HL-60 (cell line): ENCODE data around the gene ZNF275.

Source experiments
- DNase-seq, 2 experiments: peaks; one replicate each; pipeline ENCODE4 v3.0.0-alpha.2; 2010 to 2020; ENCODE audit warnings: low read depth in 1 of 2, low spot score in 1 of 2
- H3K27ac ChIP-seq: fragments of 250-450 bp; sonication (Bioruptor Pico); replicated peaks from 2 replicates; pipeline ENCODE4 v1.5.1; 2020; ENCODE audit warnings: mild to moderate bottlenecking, moderate library complexity
- H3K27me3 ChIP-seq: fragments of 250-450 bp; sonication (Bioruptor Pico); 2 replicates; pipeline ENCODE4 v1.5.1; 2021; ENCODE audit warnings: mild to moderate bottlenecking, moderate library complexity; ENCODE audit not compliant: insufficient read depth, poor library complexity, severe bottlenecking
- H3K4me3 ChIP-seq: replicated peaks from 2 replicates; pipeline ENCODE4 v1.5.1; 2011; ENCODE audit warnings: mild to moderate bottlenecking, control low read depth, low read length; ENCODE audit not compliant: insufficient read depth
- GABPA ChIP-seq: IDR thresholded peaks from 2 replicates; pipeline ENCODE4 v1.6.1; 2012; ENCODE audit warnings: low read depth
- POLR2AphosphoS5 ChIP-seq: IDR thresholded peaks from 2 replicates; pipeline ENCODE4 v1.6.1; 2012; ENCODE audit warnings: low read depth
- SPI1 ChIP-seq: IDR thresholded peaks from 2 replicates; pipeline ENCODE4 v1.6.1; 2012; ENCODE audit warnings: low read depth, mild to moderate bottlenecking, borderline replicate concordance
- TF ChIP-seq, protein P1 (sequence below): IDR thresholded peaks from 2 replicates; pipeline ENCODE4 v1.6.1; 2012; ENCODE audit warnings: low read depth; ENCODE audit not compliant: insufficient replicate concordance
- TF ChIP-seq, protein P2 (sequence below): IDR thresholded peaks from one replicate; pipeline ENCODE4 v1.5.1; 2011; ENCODE audit warnings: low read length, control low read depth, inconsistent platforms; ENCODE audit not compliant: insufficient read depth

ZNF275 gene

DNA sequence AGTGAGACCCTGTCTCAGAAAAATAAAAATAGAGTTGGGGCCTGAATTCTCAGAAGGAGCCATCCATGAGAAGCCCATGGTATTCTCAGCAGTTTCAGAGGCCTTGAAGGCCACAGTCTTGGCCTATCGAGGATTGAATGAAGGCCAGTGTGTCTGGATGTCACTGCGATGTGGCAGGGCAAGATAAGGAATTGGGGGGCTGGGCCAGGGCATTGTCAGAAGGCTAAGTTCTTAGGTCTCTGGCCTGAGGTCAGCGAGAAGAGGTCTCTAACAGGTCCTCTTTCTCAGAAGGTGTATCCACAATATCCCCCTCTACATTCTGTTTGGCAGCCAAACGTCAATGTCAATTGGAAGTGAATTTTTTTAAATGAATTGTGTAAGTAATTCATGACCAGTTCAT lies 5.7 kb downstream of the ZNF275 start:
- TF ChIP-seq, protein P1, sequence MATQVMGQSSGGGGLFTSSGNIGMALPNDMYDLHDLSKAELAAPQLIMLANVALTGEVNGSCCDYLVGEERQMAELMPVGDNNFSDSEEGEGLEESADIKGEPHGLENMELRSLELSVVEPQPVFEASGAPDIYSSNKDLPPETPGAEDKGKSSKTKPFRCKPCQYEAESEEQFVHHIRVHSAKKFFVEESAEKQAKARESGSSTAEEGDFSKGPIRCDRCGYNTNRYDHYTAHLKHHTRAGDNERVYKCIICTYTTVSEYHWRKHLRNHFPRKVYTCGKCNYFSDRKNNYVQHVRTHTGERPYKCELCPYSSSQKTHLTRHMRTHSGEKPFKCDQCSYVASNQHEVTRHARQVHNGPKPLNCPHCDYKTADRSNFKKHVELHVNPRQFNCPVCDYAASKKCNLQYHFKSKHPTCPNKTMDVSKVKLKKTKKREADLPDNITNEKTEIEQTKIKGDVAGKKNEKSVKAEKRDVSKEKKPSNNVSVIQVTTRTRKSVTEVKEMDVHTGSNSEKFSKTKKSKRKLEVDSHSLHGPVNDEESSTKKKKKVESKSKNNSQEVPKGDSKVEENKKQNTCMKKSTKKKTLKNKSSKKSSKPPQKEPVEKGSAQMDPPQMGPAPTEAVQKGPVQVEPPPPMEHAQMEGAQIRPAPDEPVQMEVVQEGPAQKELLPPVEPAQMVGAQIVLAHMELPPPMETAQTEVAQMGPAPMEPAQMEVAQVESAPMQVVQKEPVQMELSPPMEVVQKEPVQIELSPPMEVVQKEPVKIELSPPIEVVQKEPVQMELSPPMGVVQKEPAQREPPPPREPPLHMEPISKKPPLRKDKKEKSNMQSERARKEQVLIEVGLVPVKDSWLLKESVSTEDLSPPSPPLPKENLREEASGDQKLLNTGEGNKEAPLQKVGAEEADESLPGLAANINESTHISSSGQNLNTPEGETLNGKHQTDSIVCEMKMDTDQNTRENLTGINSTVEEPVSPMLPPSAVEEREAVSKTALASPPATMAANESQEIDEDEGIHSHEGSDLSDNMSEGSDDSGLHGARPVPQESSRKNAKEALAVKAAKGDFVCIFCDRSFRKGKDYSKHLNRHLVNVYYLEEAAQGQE, result no peak
- TF ChIP-seq POLR2AphosphoS5, result no peak
- no peak for TF ChIP-seq SPI1
- TF ChIP-seq GABPA, result no peak
- TF ChIP-seq, protein P2, sequence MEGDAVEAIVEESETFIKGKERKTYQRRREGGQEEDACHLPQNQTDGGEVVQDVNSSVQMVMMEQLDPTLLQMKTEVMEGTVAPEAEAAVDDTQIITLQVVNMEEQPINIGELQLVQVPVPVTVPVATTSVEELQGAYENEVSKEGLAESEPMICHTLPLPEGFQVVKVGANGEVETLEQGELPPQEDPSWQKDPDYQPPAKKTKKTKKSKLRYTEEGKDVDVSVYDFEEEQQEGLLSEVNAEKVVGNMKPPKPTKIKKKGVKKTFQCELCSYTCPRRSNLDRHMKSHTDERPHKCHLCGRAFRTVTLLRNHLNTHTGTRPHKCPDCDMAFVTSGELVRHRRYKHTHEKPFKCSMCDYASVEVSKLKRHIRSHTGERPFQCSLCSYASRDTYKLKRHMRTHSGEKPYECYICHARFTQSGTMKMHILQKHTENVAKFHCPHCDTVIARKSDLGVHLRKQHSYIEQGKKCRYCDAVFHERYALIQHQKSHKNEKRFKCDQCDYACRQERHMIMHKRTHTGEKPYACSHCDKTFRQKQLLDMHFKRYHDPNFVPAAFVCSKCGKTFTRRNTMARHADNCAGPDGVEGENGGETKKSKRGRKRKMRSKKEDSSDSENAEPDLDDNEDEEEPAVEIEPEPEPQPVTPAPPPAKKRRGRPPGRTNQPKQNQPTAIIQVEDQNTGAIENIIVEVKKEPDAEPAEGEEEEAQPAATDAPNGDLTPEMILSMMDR, result no peak
- Histone ChIP-seq H3K4me3 (no peak overlapping the region), H3K27ac (no peak overlapping the region), H3K27me3 (no peaks in the 10 kb centered on the region)
- no peak for DNase-seq

DNA sequence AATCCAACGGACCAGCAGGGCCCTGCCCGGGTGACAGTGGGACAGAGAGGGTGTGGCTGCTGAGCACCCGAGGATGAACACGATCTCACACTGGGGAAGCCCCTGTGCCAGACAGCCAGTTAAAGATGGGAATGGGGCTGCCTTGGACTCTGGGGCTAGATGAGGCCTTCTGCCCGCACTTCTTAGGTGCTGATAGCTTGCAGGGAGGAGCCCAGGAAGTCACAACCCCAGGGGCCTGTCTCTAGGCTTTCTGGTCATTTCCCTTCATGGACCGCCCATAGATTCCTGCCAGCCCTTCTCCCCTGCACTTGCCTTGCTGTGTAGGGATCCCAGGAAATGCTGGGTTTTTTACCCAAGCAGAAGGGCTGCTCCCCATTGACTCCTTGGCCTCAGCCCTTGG lies 6.2 kb downstream of the ZNF275 start:
- H3K27ac ChIP-seq, result no peak overlapping the region
- no peak for DNase-seq

DNA sequence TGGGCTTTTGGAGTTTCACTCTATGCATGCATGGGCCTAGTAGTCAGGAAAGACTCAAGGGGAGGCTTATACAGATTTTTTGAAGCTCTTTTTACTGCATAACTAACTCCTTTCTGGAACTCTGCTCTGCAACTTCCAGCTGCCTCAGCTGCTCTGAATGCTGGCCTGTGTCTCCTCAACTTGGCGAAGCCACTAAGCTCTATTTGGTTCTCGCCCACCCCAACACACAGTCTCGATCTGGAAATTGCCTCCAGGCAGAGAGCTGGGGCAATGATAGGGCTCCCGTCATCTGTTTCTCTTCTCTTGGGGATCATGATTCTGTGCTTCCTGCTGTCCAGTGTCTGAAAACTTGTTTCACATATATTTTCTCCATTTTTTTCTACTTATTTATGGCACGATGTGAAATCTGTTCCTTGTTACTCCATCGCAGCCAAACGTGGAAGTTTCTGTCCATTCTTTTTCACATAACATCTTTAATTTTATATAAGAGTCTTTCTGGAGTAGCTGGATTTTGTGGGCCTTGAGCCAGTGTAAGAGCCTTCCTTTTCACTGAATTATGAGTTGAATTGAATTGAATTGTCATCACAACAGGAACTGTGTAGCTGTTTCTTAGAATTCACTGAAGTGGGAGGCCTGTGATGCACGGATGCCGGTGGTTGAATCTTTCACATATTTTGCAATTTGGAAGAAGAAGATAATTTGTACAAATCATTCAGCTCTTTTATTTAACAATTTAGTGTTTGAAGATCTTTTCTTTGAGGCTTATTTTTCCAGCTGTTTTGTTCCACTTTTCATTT lies 9.0 kb downstream of the ZNF275 start:
- TF ChIP-seq, protein P1, result no peak
- TF ChIP-seq, protein P2, result no peak
- no peak for TF ChIP-seq GABPA
- TF ChIP-seq SPI1, result no peak
- DNase-seq, result no peak
- no peaks in the 10 kb centered on the region for H3K27me3 ChIP-seq
- H3K4me3 ChIP-seq, result no peak overlapping the region
- no peak overlapping the region for H3K27ac ChIP-seq

More for the DNA sequence above, 6.2 kb downstream of the ZNF275 start:
- no peaks in the 10 kb centered on the region for H3K27me3 ChIP-seq
- no peak overlapping the region for H3K4me3 ChIP-seq
- TF ChIP-seq GABPA (no peak), SPI1 (no peak), POLR2AphosphoS5 (no peak)
- TF ChIP-seq, protein P2, result no peak
- TF ChIP-seq, protein P1, result no peak
